Ishikawa (cell line): ENCODE data around the gene PIP4K2B.

Experiments
- CEBPB ChIP-seq: IDR thresholded peaks from 2 replicates; pipeline ENCODE4 v1.6.1; 2012
- CREB1 ChIP-seq: IDR thresholded peaks from 2 replicates; pipeline ENCODE4 v1.6.1; 2012; ENCODE audit warnings: low read depth
- EGR1 ChIP-seq: IDR thresholded peaks from 2 replicates; pipeline ENCODE4 v1.6.1; 2012
- EP300 ChIP-seq: IDR thresholded peaks from 2 replicates; pipeline ENCODE4 v1.6.1; 2012; ENCODE audit warnings: borderline replicate concordance
- FOXM1 ChIP-seq: IDR thresholded peaks from 2 replicates; pipeline ENCODE4 v1.6.1; 2012; ENCODE audit warnings: low read depth, borderline replicate concordance
- RAD21 ChIP-seq: IDR thresholded peaks from 2 replicates; pipeline ENCODE4 v1.6.1; 2012; ENCODE audit warnings: low read depth
- TAF1 ChIP-seq: IDR thresholded peaks from 2 replicates; pipeline ENCODE4 v1.6.1; 2012; ENCODE audit warnings: low read depth, mild to moderate bottlenecking
- TCF12 ChIP-seq: IDR thresholded peaks from 2 replicates; pipeline ENCODE4 v1.6.1; 2012; ENCODE audit warnings: low read depth
- TF ChIP-seq, protein P1 (sequence below): IDR thresholded peaks from 2 replicates; pipeline ENCODE4 v1.6.1; 2012
- TF ChIP-seq, protein P2 (sequence below): IDR thresholded peaks from 2 replicates; pipeline ENCODE4 v1.6.1; 2012; ENCODE audit warnings: low read depth, mild to moderate bottlenecking
- TF ChIP-seq, protein P3 (sequence below): IDR thresholded peaks from 2 replicates; pipeline ENCODE4 v1.6.1; 2012

GRCh38 chr17:38719943-38720641, 79.3 kb downstream of the PIP4K2B start:
- TF ChIP-seq EP300 (no peak), TCF12 (no peak), FOXM1 (no peak), TAF1 (no peak), CEBPB (no peak), EGR1 (no peak), CREB1 (no peak), RAD21 (no peak)
- TF ChIP-seq, protein P1, sequence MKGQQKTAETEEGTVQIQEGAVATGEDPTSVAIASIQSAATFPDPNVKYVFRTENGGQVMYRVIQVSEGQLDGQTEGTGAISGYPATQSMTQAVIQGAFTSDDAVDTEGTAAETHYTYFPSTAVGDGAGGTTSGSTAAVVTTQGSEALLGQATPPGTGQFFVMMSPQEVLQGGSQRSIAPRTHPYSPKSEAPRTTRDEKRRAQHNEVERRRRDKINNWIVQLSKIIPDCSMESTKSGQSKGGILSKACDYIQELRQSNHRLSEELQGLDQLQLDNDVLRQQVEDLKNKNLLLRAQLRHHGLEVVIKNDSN = no peak
- TF ChIP-seq, protein P2, sequence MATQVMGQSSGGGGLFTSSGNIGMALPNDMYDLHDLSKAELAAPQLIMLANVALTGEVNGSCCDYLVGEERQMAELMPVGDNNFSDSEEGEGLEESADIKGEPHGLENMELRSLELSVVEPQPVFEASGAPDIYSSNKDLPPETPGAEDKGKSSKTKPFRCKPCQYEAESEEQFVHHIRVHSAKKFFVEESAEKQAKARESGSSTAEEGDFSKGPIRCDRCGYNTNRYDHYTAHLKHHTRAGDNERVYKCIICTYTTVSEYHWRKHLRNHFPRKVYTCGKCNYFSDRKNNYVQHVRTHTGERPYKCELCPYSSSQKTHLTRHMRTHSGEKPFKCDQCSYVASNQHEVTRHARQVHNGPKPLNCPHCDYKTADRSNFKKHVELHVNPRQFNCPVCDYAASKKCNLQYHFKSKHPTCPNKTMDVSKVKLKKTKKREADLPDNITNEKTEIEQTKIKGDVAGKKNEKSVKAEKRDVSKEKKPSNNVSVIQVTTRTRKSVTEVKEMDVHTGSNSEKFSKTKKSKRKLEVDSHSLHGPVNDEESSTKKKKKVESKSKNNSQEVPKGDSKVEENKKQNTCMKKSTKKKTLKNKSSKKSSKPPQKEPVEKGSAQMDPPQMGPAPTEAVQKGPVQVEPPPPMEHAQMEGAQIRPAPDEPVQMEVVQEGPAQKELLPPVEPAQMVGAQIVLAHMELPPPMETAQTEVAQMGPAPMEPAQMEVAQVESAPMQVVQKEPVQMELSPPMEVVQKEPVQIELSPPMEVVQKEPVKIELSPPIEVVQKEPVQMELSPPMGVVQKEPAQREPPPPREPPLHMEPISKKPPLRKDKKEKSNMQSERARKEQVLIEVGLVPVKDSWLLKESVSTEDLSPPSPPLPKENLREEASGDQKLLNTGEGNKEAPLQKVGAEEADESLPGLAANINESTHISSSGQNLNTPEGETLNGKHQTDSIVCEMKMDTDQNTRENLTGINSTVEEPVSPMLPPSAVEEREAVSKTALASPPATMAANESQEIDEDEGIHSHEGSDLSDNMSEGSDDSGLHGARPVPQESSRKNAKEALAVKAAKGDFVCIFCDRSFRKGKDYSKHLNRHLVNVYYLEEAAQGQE = no peak
- TF ChIP-seq, protein P3, sequence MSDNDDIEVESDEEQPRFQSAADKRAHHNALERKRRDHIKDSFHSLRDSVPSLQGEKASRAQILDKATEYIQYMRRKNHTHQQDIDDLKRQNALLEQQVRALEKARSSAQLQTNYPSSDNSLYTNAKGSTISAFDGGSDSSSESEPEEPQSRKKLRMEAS = peak; percentile 59
